Trophoblast cell (in vitro differentiated cells and primary cell): ENCODE data around the gene GH2.
"Not testable (repeated sequence)": the region's sequence is repeated elsewhere in the genome, so short reads cannot be mapped to it uniquely, and the experiment has no call there.

Experiments used
- DNase-seq, 2 donors: peaks; one replicate each; pipeline ENCODE4 v3.0.0-alpha.2; 2016
- H2AFZ ChIP-seq: 2 replicates; pipeline ENCODE4 v1.6.1; 2013; ENCODE audit warnings: low read length, moderate library complexity, mild to moderate bottlenecking; ENCODE audit not compliant: insufficient read depth, poor library complexity
- H2AK5ac ChIP-seq: 2 replicates; pipeline ENCODE4 v1.6.1; 2013; ENCODE audit warnings: mild to moderate bottlenecking, low read length
- H2BK120ac ChIP-seq: 2 replicates; pipeline ENCODE4 v1.6.1; 2013; ENCODE audit warnings: low read length, mild to moderate bottlenecking, moderate library complexity; ENCODE audit not compliant: insufficient read depth, poor library complexity
- H2BK12ac ChIP-seq: 2 replicates; pipeline ENCODE4 v1.6.1; 2013; ENCODE audit warnings: mild to moderate bottlenecking, low read length, moderate library complexity
- H2BK5ac ChIP-seq: 2 replicates; pipeline ENCODE4 v1.6.1; 2013; ENCODE audit warnings: low read length, low read depth, moderate library complexity, mild to moderate bottlenecking; ENCODE audit not compliant: poor library complexity
- H3K14ac ChIP-seq: 2 replicates; pipeline ENCODE4 v1.6.1; 2013; ENCODE audit warnings: mild to moderate bottlenecking, low read length
- H3K18ac ChIP-seq: 2 replicates; pipeline ENCODE4 v1.6.1; 2013; ENCODE audit warnings: mild to moderate bottlenecking, low read length
- H3K23ac ChIP-seq: 2 replicates; pipeline ENCODE4 v1.6.1; 2013; ENCODE audit warnings: low read length
- H3K27ac ChIP-seq: 2 replicates; pipeline ENCODE4 v1.5.1; 2013; ENCODE audit warnings: low read depth, mild to moderate bottlenecking, inconsistent platforms, low read length, moderate library complexity
- H3K27me3 ChIP-seq: 2 replicates; pipeline ENCODE4 v1.6.1; 2013; ENCODE audit warnings: inconsistent platforms, mild to moderate bottlenecking, low read length, moderate library complexity; ENCODE audit not compliant: insufficient read depth
- H3K36me3 ChIP-seq, 2 experiments: 1 replicate in 1 of 2; 2 replicates in 1 of 2; pipeline ENCODE4 v1.6.1; 2013; ENCODE audit warnings: low read length in 2 of 2, mild to moderate bottlenecking in 2 of 2, moderate library complexity in 1 of 2; ENCODE audit not compliant: insufficient read depth in 2 of 2, control insufficient read depth in 1 of 2
- H3K4ac ChIP-seq: 2 replicates; pipeline ENCODE4 v1.6.1; 2013; ENCODE audit warnings: low read depth, mild to moderate bottlenecking, low read length, moderate library complexity
- H3K4me1 ChIP-seq, 2 experiments: 1 replicate in 1 of 2; 2 replicates in 1 of 2; pipeline ENCODE4 v1.6.1; 2013; ENCODE audit warnings: low read length in 2 of 2, mild to moderate bottlenecking in 2 of 2, moderate library complexity in 1 of 2; ENCODE audit not compliant: insufficient read depth in 2 of 2, control insufficient read depth in 1 of 2
- H3K4me2 ChIP-seq: 2 replicates; pipeline ENCODE4 v1.6.1; 2013; ENCODE audit warnings: inconsistent platforms, mild to moderate bottlenecking, low read length, moderate library complexity
- H3K4me3 ChIP-seq: 2 replicates; pipeline ENCODE4 v1.5.1; 2013; ENCODE audit warnings: mild to moderate bottlenecking, low read depth, low read length, inconsistent platforms
- H3K79me1 ChIP-seq: one replicate; pipeline ENCODE4 v1.6.1; 2013; ENCODE audit warnings: low read length
- H3K79me2 ChIP-seq: 2 replicates; pipeline ENCODE4 v1.6.1; 2013; ENCODE audit warnings: low read length, mild to moderate bottlenecking; ENCODE audit not compliant: control insufficient read depth, insufficient read depth, poor library complexity
- H3K9ac ChIP-seq: 2 replicates; pipeline ENCODE4 v1.6.1; 2013; ENCODE audit warnings: mild to moderate bottlenecking, low read length
- H3K9me3 ChIP-seq: 2 replicates; pipeline ENCODE4 v1.6.1; 2013; ENCODE audit warnings: low read depth, mild to moderate bottlenecking, control low read depth, inconsistent platforms, low read length; ENCODE audit not compliant: insufficient read depth
- H4K12ac ChIP-seq: 2 replicates; pipeline ENCODE4 v1.6.1; 2013; ENCODE audit warnings: low read depth, mild to moderate bottlenecking, low read length, moderate library complexity
- H4K8ac ChIP-seq: 2 replicates; pipeline ENCODE4 v1.6.1; 2013; ENCODE audit warnings: low read depth, mild to moderate bottlenecking, low read length, moderate library complexity
- H4K91ac ChIP-seq: one replicate; pipeline ENCODE4 v1.6.1; 2013; ENCODE audit warnings: low read depth, mild to moderate bottlenecking, low read length, moderate library complexity
- WGBS: extraction: QIAGEN DNeasy Blood & Tissue Kit; methylation state at CpG from one replicate; pipeline ENCODE4 v1.1.7; 2013; ENCODE audit warnings: missing lambda C conversion rate; ENCODE audit not compliant: insufficient read length, insufficient coverage; ENCODE audit errors: extremely low coverage; 5-methylcytosine and 5-hydroxymethylcytosine counted together

Gene GH2

DNA sequence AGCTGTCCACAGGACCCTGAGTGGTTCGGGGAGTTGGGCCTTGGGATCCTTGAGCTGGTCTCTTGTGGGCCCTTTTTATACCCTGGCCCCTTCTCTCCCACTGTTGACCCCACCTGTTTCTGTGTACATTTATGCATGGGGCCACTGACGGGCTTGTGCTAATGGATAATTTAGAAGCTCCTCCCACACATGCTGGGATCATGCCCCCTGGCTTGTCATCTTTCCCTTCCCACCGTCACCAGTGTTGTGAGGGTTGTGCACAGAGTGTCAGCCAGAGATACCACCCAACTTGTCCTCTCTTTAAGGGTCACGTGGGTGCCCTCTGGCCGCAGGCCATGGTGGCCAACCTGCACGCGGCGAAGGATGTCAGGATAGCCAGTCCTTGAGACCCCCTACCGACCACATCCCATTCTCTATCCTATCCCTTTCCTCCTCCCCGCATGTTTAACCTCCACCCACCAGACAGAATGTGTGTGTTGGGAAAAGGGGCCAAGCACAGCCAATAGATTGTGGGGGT, 37.1 kb upstream of the GH2 start, which contains the start of gene GH1:
GH1 (minus strand) TSS at position 51 of the 517 bp plus-strand sequence. CDS start 63 bp downstream, outside the sequence.
- not testable (repeated sequence) for H2BK120ac ChIP-seq, H2BK5ac ChIP-seq, H4K91ac ChIP-seq, H2AK5ac ChIP-seq, H3K4me2 ChIP-seq, H2BK12ac ChIP-seq, H3K4me3 ChIP-seq, H3K23ac ChIP-seq, H3K9ac ChIP-seq, DNase-seq, H3K14ac ChIP-seq, H3K4ac ChIP-seq, H4K12ac ChIP-seq, H3K79me1 ChIP-seq, H3K27ac ChIP-seq, H3K18ac ChIP-seq, H3K27me3 ChIP-seq, H2AFZ ChIP-seq, H3K79me2 ChIP-seq, H3K9me3 ChIP-seq, H4K8ac ChIP-seq, H3K36me3 ChIP-seq, H3K4me1 ChIP-seq
- WGBS = no CpG with 5 or more reads among the region's 10 CpGs

DNA sequence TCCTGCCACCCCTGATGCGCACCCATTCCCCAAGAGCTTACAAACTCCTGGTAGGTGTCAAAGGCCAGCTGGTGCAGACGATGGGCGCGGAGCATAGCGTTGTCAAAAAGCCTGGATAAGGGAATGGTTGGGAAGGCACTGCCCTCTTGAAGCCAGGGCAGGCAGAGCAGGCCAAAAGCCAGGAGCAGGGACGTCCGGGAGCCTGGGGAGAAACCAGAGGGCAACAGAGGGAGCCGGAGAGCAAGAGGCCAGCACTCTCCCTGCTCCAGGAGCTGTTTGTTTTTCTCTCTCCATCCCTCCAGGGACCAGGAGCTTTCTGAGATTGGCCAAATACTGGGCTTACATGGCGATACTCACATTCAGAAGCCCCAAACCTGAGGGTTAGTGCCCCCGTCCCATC, 36.6 kb upstream of the GH2 start:
- Histone ChIP-seq H2BK12ac (no peak overlapping the region), H3K23ac (no peak overlapping the region), H3K27me3 (no peaks in the 10 kb centered on the region), H4K12ac (no peak overlapping the region), H3K36me3 (no peaks in the 10 kb centered on the region), H3K9ac (no peak overlapping the region), H3K79me2 (no peaks in the 10 kb centered on the region), H2AFZ (no peak overlapping the region), H3K14ac (no peak overlapping the region), H3K4ac (no peak overlapping the region), H2BK120ac (no peak overlapping the region), H3K27ac (no peak overlapping the region), H3K4me2 (no peak overlapping the region), H3K18ac (no peak overlapping the region), H2BK5ac (no peak overlapping the region), H3K79me1 (no peaks in the 10 kb centered on the region), H3K9me3 (no peaks in the 10 kb centered on the region), H3K4me3 (no peak overlapping the region), H2AK5ac (no peak overlapping the region), H3K4me1 (no peaks in the 10 kb centered on the region), H4K91ac (no peak overlapping the region), H4K8ac (no peak overlapping the region)
- WGBS = no CpG with 5 or more reads among the region's 10 CpGs
- no peak for DNase-seq

DNA sequence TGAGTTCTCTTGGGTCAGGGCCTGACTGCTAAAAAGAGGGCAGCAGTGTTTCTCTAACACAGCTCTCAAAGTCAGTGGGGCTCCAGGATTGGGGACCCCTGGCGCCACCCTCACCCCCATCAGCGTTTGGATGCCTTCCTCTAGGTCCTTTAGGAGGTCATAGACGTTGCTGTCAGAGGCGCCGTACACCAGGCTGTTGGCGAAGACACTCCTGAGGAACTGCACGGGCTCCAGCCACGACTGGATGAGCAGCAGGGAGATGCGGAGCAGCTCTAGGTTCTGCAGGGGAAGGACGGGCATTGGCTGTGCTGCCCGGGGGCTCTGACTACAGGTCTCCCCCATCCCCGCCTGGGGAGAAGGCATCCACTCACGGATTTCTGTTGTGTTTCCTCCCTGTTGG, 35.9 kb upstream of the GH2 start:
- no peak overlapping the region for H4K91ac ChIP-seq
- WGBS = no CpG with 5 or more reads among the region's 13 CpGs

DNA sequence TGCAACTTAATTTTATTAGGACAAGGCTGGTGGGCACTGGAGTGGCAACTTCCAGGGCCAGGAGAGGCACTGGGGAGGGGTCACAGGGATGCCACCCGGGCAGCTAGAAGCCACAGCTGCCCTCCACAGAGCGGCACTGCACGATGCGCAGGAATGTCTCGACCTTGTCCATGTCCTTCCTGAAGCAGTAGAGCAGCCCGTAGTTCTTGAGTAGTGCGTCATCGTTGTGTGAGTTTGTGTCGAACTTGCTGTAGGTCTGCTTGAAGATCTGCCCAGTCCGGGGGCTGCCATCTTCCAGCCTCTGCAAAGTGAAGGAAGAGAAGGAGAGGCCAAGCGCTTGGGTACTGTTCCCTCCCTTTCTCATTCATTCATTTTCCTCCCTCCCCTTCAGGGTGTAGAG, 35.5 kb upstream of the GH2 start:
- not testable (repeated sequence) for H2BK120ac ChIP-seq, H2AFZ ChIP-seq, H3K36me3 ChIP-seq, H3K18ac ChIP-seq, H3K14ac ChIP-seq, H4K8ac ChIP-seq, H3K4me1 ChIP-seq, H3K9ac ChIP-seq, H3K79me1 ChIP-seq, H3K27ac ChIP-seq, H3K23ac ChIP-seq, H3K4me3 ChIP-seq, H4K91ac ChIP-seq, H2AK5ac ChIP-seq, H2BK5ac ChIP-seq, H3K27me3 ChIP-seq, H3K4me2 ChIP-seq, H4K12ac ChIP-seq, H3K79me2 ChIP-seq, H3K4ac ChIP-seq, H2BK12ac ChIP-seq, H3K9me3 ChIP-seq
- no CpG with 5 or more reads among the region's 11 CpGs for WGBS
- peak in 1 of 2 donors; percentile 55 for DNase-seq

More for the DNA sequence above, 35.9 kb upstream of the GH2 start:
- Histone ChIP-seq H3K4me3 (no peak overlapping the region), H3K4me1 (no peaks in the 10 kb centered on the region), H2BK120ac (no peak overlapping the region), H4K12ac (no peak overlapping the region), H3K4ac (no peak overlapping the region), H3K27me3 (no peaks in the 10 kb centered on the region), H3K14ac (no peak overlapping the region), H3K36me3 (no peaks in the 10 kb centered on the region), H3K23ac (no peak overlapping the region), H3K79me1 (no peaks in the 10 kb centered on the region), H3K9me3 (no peaks in the 10 kb centered on the region), H3K9ac (no peak overlapping the region), H4K8ac (no peak overlapping the region), H2AFZ (no peak overlapping the region), H2BK12ac (no peak overlapping the region), H3K4me2 (no peak overlapping the region), H3K79me2 (no peaks in the 10 kb centered on the region), H3K27ac (no peak overlapping the region), H3K18ac (no peak overlapping the region), H2BK5ac (no peak overlapping the region), H2AK5ac (no peak overlapping the region)
- no peak for DNase-seq
